HG03039 (cell line): Measurements from ENCODE around the gene DEPP1.
A peak's percentile ranks its signal among the peaks of the same experiment; 100 is the strongest.
"Not testable (repeated sequence)": the region's sequence is repeated elsewhere in the genome, so short reads cannot be mapped to it uniquely, and the experiment has no call there.

Experiments
- ATAC-seq: cut with Tn5 transposase; IDR thresholded peaks from one replicate; pipeline ENCODE4 v1.9.1; 2021; ENCODE audit warnings: mild to moderate bottlenecking, moderate library complexity; ENCODE audit not compliant: unreplicated experiment

The DEPP1 gene, protein sequence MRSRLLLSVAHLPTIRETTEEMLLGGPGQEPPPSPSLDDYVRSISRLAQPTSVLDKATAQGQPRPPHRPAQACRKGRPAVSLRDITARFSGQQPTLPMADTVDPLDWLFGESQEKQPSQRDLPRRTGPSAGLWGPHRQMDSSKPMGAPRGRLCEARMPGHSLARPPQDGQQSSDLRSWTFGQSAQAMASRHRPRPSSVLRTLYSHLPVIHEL

DNA sequence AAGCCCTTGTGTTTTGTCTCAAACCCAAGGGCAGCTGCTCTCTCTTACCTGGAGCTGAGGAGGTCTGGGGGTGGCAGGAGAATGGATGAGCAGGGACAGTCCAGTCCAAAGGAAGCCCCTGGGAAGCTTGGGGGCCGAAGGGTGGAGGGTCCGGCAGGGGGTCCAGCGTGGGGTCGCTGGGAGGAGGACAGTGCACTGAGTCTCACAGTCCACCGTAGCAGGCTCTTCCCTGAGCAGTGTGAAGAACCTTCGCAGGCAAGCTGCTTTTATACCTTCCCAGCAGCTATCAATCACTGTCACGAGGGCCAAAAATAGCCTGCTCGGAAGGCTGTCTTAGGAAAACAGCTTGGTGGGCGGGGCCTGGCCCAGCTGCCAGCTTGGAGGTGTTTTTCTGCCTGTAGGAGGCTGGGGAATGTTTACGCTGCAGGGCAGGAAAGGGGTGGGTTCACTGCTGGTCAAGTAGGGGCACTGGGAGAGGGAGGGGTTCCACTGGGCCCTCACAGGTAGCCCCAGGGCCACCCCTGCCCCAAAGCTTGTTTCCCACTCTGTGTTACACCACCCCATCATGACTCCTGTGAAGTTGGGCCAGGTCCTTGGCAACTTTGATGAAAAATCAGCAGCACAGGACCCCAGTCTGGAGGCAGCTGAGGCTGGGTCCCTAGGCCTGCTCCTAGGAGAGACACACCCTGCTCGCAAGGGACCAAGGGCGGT is at the start of gene DEPP1:
DEPP1 (minus strand) TSS at position 240 of the 711 bp plus-strand sequence. CDS start 779 bp downstream, outside the sequence.
- ATAC-seq: no peak

DNA sequence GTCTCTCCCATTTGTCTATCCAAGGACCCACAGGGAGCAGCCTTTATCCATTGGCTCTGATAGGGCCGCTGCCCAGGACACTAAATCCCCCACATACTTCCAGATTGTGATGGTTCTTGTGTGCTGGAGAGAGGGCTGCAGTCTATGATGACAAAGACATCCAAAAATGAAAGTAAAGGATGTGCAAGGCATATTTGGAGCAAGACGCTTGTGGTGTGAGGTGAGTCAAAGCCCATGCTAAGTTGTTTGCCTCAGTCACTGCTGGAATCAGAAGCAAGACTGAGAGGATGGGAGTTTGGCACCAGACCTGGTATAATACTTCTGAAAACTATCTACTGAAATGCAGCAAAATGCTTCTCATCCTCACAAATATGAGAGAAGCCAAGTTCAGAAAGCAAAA is 44.8 kb upstream of the DEPP1 start:
- no peak for ATAC-seq

DNA sequence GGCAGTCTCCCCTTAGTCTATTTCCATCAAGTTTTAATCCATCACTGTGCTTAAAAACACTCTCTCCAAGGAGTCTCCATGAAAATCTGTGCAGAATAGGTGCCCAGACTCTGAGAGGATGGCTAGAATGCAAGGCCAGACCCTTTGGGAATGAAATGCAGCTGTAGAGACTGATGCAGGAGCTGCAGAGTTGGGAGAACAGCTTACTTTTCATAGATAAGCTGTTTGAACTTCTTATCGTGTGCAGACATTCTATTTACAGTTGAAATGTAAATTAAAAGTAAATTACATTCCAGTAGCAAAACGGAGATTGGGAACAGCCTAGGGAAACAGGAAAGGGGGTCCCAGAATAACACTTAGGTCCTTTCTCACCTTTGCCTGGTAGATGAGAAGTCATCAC is 37.0 kb upstream of the DEPP1 start:
- ATAC-seq: no peak

DNA sequence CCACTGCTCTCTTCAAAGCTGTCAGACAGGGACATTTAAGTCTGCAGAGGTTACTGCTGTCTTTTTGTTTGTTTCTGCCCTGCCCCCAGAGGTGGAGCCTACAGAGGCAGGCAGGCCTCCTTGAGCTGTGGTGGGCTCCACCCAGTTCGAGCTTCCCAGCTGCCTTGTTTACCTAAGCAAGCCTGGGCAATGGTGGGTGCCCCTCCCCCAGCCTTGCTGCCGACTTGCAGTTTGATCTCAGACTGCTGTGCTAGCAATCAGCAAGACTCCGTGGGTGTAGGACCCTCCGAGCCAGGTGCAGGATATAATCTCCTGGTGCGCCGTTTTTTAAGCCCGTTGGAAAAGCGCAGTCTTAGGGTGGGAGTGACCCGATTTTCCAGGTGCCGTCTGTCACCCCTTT is 35.9 kb upstream of the DEPP1 start:
- ATAC-seq: not testable (repeated sequence)

DNA sequence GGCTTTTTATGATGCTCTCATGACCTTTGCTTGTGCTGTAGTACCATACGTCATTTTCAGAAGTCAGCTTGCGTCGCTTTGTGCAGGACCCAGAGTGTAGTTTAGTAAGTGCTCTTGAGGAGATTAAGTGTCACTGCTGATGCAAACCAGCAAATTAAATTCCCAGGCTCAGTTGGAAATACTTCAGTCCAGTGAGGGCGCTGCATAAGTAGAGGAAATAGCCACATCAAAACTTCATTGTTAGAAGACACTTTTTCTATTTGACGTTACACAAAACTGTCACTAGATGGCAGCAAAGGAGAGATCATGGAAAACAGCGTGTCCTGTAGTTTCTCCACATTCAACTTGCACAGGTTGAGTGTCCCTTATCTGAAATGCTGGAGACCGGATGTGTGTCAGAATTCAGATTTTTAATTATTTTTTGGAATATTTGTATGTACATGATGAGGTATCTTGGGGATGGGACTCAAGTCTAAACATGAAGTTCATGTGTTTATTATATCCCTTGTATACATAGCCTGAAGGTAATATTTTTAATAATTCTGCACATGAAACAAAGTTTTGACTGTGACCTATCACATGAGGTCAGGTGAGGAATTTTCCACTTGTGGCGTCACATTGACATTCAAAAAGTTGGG is 30.0 kb upstream of the DEPP1 start:
- ATAC-seq: peak; percentile 53

DNA sequence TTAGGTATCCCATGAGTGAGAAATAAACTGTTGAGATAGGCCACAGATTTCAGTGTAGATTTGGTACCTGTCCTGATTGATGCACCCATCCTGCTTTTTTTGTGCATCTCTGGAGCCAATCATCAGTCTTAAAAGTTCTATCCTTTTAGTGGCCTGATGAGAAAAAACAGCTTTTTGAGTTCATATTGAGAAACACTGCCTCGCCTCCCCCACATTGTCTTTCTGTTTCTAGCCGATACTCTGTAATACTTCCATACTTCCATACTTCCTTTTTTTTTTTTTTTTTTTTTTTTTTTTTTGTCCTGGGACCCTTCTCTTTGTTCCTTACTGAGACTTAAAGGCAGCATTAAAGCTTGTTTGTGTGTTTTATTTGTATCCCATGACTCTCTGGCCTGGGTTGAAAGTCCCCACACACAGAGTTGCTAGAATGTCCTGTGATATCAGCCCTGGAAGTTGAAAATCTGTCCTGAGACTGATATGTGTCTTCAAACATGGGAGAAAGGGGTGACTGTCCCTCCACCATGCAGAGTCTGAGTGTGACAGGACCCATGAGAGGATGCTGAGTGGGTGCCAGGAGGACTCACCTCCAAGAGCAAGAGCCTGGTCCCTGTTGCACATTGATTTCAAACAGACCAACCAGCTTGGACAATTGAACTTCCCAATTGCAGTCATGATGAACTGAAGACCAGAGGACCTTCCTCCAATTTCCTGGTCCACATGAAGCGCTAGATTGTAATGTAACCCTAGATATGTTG is 27.8 kb upstream of the DEPP1 start:
- no peak for ATAC-seq

DNA sequence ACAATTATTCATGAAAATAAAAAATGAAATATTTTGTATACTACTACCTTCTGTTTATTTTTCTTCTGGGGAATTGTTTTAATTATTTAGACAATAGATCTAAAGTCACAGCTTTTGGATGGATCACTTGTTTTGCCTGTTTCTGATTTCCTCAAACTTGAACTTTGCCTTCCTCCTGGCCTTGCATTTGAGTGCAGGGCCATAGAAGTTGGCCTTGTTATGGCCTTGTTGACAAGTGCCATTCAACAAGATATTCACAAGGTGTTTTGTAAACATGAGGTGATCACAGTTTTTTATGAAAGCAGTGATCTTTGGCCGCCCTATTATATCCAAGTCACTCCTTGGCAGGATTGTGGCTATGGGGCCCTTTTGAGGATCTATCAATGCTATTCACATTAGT is 26.7 kb upstream of the DEPP1 start:
- no peak for ATAC-seq

DNA sequence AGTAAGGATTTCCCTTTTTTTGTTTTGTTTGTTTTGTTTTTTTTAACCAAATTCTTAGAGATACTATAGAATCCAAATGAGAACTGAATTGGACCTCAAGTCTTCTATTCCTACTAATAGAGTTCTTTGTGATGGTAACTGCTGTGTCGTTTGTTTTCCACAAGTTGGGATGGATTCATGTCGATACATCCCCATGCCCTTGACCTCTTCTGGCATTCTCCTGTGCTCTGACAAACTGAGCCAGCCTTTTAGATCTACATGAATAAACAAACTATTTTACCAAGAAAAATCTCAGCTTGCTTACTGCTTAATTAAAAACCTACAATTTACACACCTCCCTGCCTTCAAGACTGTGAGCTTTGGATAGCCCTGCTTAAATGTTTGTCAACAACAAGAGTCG is 26.1 kb upstream of the DEPP1 start:
- ATAC-seq: no peak

DNA sequence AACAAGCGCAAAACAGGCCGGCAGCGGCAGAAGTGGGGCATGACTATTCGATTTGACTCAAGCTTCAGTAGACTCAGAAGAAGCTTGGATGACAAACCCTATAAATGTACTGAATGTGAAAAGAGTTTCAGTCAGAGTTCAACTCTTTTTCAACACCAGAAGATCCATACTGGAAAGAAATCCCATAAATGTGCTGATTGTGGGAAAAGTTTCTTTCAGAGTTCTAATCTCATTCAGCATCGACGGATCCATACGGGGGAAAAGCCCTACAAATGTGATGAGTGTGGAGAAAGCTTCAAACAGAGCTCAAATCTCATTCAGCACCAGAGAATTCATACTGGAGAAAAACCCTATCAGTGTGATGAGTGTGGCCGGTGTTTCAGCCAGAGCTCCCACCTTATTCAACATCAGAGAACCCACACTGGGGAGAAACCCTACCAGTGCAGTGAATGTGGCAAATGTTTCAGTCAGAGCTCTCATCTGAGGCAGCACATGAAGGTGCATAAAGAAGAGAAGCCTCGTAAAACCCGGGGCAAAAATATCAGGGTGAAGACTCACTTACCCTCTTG is 24.9 kb upstream of the DEPP1 start:
- no peak for ATAC-seq

DNA sequence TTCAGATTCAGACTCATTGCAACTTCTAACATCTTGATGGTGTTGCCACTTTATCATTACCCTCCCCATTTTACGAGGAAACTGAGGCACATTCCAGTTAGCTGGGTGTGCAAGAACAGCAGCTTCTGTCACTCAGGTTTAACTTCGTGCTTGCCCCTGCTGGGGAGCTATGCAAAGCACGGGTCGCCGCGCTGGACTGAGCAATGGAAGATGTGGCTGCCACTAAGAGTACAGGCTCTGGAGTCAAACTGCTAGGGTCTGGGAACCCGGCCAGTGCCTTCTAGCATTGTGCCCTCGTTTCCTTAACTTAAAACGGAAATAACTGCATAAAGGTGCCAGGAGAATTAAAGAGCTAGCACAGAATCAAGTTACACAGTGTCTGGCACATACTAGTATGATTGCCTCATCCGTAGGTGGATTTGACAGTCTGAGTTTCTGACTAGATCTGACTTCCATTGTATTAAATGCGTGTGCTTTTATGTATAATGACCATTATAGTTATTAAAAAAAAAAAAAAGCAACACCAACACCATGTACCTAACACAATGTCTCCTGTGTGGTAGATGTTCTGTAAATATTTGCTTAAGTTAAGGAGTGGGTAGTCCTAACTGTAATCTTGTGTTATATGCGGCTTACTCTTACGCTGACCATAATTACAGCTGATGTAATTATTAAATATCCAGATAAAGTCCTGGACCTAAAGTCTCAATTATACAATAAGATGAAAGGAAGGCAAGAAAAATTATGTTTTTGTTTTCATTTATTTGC is 23.0 kb upstream of the DEPP1 start:
- ATAC-seq: peak; percentile 65

DNA sequence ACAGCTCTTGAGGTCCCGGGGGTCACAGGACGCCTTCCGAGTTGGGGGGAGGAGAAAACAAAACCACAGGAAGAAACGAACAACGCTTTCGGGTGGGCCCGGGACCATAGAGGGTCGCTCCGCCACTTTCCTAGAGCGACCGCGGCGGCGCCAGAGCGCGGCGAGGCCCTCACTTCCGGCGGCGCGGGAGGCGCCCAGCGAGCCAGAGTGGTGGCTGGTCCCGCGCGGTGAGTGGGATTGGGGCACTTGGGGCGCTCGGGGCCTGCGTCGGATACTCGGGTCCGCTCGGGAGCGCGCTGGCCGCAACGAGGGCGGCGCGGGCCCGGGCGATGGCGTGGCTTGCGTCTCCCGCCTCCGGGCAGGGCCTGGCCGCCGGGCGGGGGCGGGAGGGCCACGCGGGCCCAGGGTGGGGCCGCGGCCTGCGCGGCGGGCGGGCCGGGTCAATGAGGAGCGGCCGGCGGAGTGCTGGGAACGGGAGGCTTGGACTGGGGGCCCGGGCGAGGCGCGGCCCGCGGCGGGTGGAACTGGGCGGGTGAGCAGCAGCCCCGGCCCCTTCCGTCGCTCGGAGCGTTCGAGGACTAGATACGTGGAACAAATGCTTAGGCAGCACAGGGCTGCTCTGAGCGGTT is 22.3 kb upstream of the DEPP1 start, which contains the start of gene ZNF22:
ZNF22 (plus strand) TSS at position 172 of the 629 bp plus-strand sequence. CDS start 2,446 bp downstream, outside the sequence.
- ATAC-seq: peak; percentile 75

DNA sequence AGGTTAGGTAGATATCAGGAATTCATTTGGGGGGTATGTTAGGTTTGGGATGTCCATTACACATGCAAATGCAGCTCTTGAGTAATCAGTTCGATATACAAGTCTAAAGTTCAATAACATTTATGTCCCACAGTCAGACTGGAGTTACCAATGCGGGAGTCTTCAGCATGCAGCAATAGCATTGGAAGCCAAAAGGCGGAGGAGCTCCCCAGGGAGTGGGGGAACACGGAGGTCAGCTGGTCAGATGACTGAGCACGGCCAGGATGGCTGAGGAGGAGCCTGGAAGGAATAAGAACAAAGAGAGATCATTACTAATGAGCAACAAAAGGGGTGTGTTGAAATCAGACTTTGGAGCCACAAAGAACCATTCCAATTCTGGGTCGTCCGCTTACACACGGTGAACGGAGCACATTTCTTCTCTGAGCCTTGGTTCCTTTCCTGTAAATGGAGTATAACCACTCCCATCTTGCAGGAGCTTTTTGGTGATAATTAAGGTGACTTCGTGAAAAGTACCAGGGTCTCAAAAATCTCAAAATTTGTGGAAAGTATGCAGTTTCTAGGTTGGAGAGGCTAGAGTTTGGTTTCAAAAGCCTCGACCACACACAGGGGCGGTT is 21.6 kb upstream of the DEPP1 start:
- ATAC-seq: no peak

DNA sequence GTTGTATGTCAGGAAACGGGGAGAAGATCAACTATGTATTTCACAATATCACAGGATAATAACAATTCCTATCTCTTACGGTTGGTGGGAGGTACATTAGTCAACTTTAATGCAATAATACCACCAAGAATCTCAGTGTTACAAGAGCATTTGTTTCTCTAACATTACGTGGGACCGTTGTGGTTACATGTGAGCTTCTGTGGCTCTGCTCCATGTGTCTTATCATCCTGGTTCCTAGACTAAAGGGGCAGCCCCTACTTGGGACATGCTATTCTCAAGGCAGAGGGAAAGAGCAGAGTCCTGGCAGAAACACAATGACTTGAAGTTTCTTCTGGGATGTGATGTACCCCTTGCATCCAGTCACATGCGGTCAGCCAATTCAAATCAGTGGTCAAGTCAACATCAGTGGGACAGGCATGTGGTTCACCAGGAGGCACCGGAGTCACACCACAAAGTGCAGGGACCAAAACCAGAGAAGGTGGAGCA is 19.6 kb upstream of the DEPP1 start:
- ATAC-seq: no peak

DNA sequence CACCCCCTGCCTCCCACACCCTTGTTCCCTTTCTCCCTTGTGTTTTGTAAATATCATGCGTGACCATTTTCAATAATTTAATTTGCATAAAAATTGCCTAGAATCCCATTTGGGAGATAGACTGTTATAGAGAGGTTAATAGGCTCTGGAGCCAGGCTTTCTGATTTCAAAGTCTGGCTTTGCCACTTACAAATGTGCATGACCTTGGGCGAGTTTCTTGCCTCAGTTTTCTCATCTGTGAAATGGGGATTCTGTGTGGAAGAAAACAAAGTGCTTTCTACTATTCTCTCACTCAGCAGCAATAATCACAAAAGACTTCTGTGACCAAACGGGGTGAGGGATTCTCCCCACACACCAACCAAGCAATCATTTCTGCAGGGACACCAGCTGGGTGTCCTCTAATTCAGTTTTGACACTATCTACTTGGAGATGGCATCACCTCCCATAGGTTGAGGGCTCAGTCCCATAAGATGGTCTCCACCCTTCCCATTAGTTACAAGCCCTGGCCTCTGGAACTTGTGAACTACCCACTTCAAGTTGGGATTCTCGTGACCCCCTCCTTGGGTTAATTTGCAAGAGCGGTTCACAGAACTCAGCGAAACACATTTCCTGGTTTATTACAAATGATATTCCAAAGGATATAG is 18.6 kb upstream of the DEPP1 start:
- no peak for ATAC-seq

DNA sequence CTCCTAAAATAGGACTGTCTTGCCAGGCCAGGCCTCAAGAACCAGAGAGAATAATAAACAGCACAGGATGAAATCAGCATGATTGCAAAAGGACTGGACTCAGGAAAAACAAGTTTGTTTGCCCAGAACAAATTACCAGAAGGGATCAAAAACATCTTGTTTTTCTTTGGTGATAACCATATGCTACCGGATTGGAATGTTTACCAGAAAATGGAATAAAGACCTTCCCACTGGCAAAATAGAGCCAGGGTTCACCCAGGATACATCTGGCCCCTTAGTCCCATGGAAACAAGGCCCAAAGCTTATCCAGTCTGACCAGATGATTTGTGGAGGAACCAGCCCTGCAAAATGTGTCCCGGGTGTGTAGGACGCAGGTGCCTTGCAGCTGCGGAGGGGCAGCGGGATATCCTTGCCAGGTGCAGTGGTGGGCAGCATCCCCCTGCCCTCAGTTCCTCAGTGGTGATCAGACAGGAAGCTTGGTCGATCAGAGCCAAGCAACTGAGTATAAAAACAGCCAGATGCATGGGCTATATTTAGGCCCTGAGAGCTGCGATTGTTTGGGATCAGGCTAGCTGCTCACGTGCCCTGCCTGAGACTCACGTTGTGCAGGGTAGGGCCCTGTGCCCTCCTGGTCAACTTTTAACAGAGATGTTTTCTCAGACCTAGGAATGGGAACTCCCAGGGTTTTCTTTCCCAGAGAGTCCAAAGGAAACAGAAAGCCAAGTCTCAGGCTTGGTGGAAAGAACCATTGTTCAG is 17.5 kb upstream of the DEPP1 start:
- ATAC-seq: no peak

DNA sequence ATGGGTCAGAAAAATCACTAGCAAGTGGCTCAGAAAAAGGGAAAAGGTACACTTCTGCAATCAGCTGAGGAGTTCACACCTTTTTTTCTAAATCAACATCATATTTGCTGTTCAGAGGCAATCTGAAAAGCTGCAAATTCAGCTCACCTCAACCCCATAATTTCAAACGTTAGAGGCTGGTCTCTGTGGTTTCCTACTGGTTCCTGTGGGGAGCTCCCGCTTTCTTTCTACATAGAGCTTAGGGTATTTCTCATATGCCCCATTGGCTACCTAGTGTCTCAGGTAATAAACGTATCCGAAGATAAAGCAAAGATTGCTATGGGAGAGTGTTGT is 16.9 kb upstream of the DEPP1 start:
- ATAC-seq: no peak

DNA sequence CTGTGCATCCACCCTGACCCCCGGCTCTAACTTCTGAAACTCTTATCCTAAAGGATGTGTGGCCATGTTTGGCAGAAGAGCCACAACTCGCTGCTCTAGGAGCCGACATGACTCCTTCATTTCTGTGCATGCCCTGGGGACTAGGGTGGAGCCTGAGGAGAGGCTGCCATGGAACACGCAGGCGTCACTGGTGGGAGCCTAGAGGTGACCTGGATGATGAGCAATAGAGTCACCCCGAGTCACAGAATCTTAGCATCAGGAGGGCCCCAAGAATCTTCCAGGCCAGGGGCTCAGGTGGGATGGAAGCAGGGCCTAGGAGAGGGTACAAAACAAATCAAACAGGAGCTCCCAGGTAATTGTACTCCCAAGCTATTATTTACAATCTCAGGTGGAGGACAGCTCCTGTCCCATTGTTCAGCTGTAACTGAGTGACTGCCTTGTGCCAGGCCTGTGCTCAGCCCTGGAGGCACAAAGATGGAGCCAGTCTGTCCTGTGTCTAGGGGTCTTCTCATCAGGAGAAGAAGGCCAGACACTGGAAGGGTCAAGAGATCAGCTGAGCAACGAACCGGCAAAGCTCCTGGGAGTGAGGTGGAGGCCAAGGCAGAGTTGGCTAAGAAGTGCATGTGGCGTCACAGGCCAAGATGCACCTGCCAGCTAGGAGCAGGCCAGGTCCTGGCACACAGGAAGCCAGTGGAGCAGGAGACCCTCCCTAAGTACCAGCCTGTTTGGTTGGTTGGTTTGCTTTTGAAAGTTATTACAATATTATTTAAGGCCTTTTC is 16.3 kb upstream of the DEPP1 start:
- ATAC-seq: no peak
